Heart left ventricle (tissue), 16 donors: ENCODE measurements around the gene VEGFA. TPM values are rescaled to one million over a fixed set of nuclear protein-coding genes. Genes with fewer than 3 reads are reported as not detected.
A peak's percentile ranks its signal among the peaks of the same experiment; 100 is the strongest.

Experiments
- ATAC-seq, 4 donors: fragments of 200-7000 bp; cut with Tn5 transposase; one replicate each; pipeline ENCODE4 v1.9.1; 2020 to 2022; ENCODE audit warnings: moderate library complexity in 4 of 4, mild to moderate bottlenecking in 3 of 4, moderate number of reproducible peaks in 1 of 4
- DNase-seq, 5 donors: peaks; one replicate each; pipeline ENCODE4 v3.0.0-alpha.2; 2020
- H3K27ac ChIP-seq, 12 donors: fragments of 200-600 bp; sonication (generic) in 4 of 12; one replicate each; pipeline versions ENCODE4 v1.5.0 to v1.8.0; 2016 to 2022; ENCODE audit warnings: mild to moderate bottlenecking in 2 of 12
- H3K27me3 ChIP-seq, 9 donors: fragments of 200-600 bp; sonication (generic) in 2 of 9; one replicate each; pipeline versions ENCODE4 v1.5.1 to v1.8.0; 2016 to 2022; ENCODE audit warnings: mild to moderate bottlenecking in 3 of 9
- H3K36me3 ChIP-seq, 9 donors: fragments of 200-600 bp; sonication (generic) in 2 of 9; one replicate each; pipeline versions ENCODE4 v1.5.0 to v1.8.0; 2018 to 2022; ENCODE audit warnings: mild to moderate bottlenecking in 2 of 9
- H3K4me1 ChIP-seq, 12 donors: fragments of 200-600 bp; sonication (generic) in 4 of 12; one replicate each; pipeline versions ENCODE4 v1.5.0 to v1.8.0; 2016 to 2022; ENCODE audit warnings: mild to moderate bottlenecking in 3 of 12
- H3K4me3 ChIP-seq, 12 donors: fragments of 200-600 bp; sonication (generic) in 4 of 12; one replicate each; pipeline versions ENCODE4 v1.5.0 to v1.8.0; 2017 to 2022; ENCODE audit warnings: mild to moderate bottlenecking in 9 of 12, moderate library complexity in 4 of 12
- H3K9me3 ChIP-seq, 12 donors: fragments of 200-600 bp; sonication (generic) in 4 of 12; one replicate each; pipeline versions ENCODE4 v1.5.0 to v1.8.0; 2016 to 2022; ENCODE audit warnings: mild to moderate bottlenecking in 1 of 12
- POLR2A ChIP-seq, 2 donors: fragments of 450-650 bp; IDR thresholded peaks; one replicate each; pipeline ENCODE4 v1.6.1; 2017; ENCODE audit warnings: antibody characterized with exemption in 2 of 2, mild to moderate bottlenecking in 2 of 2, moderate library complexity in 2 of 2
- WGBS, 4 donors: extraction: QIAGEN DNeasy Blood & Tissue Kit in 2 of 4; methylation state at CpG; one replicate each; pipeline versions ENCODE4 v1.1.5 to v1.1.7; 2013 to 2018; 5-methylcytosine and 5-hydroxymethylcytosine counted together
- intact Hi-C, 10 donors: fragments of 100-400 bp; cut with DNase I; formaldehyde crosslinking; loops; one replicate each; pipeline versions ENCODE4 v1.11.1 to v1.14.2; 2022
- polyA plus RNA-seq, 2 donors: library from polyadenylated mRNA; stranded (reverse); fragments of 200-250 nt; gene quantifications; one replicate each; pipeline ENCODE4 v1.2.3, GENCODE V29; 2013
- total RNA-seq, 9 donors: library from RNA; depleted of rRNA in 2 of 9; stranded (reverse); fragments of >200 nt in 2 of 9; fragmentation: NEBNext Ultra II Directional in 3 of 9; extraction: Animal tissue kit (Norgen Biotek cat#: 25700) in 3 of 9; gene quantifications; one replicate each; pipeline versions ENCODE4 v1.1.0 to v1.2.4, GENCODE V29; 2016 to 2023
- TF ChIP-seq, protein P1 (sequence below), 12 donors: fragments of 200-600 bp; sonication (generic) in 4 of 12; IDR thresholded peaks; one replicate each; pipeline versions ENCODE4 v1.5.0 to v1.8.0; 2018 to 2022; ENCODE audit warnings: antibody characterized with exemption in 12 of 12, mild to moderate bottlenecking in 5 of 12
- donor health status: ischemic (EF 13 %, LVEDD 7.1; RV severe dilation, severe dysfunction).
- donor health status: healthy with polysubstance abuse.
- donor health status: DM: no; HTN: yes; CAD: no.
- donor health status: DM: no; HTN: no; CAD: no.
- donor health status: ischemic (EF 25% LVEDD 6.9; RV normal size, moderate dysfunction).
- donor health status: ischemic (EF 25% LVEDD 5.7; RV mildly dilated, moderate dysfunction).
- donor health status: healthy.
- donor health status: DM: yes; HTN: yes; CAD: no.
- donor health status: ischemic (EF 35%, LVEDD 5.7; RV mildly dilated, moderate dysfunction).
- donor health status: nonischemic (EF 11% LVEDD 7.7; RV severe dilation, severe dysfunction).
- donor health status: DM: yes; HTN: yes; CAD: no.
- donor health status: PGD.
- donor health status: ischemic (EF 29% LVEDD 5.4; RV normal size, mild dysfunction).
- donor health status: nonischemic (EF 23%, LVEDD 6.1; RV moderate dilation, normal function).

The VEGFA gene
- total and polyA plus RNA-seq, 11 donors = 83.0 to 254 (median 171) TPM

DNA sequence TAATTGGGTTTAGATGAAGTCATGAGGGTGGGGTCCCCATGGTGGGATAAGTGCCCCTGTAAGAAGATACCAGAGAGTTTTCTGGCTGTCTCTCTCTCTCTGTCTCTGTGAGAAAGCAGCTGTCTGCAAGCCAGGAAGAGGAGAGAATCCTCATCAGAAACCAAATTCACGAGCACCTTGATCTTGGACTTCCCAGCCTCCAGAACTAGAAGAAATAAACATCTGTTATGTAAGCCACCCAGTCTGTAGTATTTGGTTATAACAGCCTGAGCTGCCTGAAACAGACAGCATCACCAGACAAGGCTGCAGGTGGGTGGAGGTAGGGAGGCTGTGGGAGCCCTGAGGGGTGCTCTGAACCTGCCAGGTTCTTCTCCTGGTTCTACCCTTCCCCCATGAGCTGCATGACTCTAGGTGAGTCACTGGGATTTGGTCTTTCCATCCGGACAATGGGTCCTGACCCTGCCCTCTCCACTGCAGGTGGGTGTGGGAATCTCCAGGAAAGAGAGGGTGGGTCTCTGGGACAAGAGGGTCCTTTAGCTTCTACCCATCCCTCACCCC lies 34.3 kb upstream of the VEGFA start:
- Histone ChIP-seq H3K27me3 (no peaks in the 10 kb centered on the region), H3K4me3 (no peak overlapping the region), H3K4me1 (peaks cover 0 to 12% (median 0%) of the 10 kb centered on the region in 12 donors), H3K9me3 (peaks cover 0 to 14% (median 7%) of the 10 kb centered on the region in 12 donors), H3K27ac (no peak overlapping the region), H3K36me3 (no peaks in the 10 kb centered on the region)
- no peak for DNase-seq
- ATAC-seq = no peak
- 91 to 100% (median 95%) methylated on average over 2 of the region's 2 CpGs for WGBS, 4 donors
- no peak for TF ChIP-seq POLR2A (IDR thresholded peaks at IDR 0.05)
- intact Hi-C loops = no loop called here

DNA sequence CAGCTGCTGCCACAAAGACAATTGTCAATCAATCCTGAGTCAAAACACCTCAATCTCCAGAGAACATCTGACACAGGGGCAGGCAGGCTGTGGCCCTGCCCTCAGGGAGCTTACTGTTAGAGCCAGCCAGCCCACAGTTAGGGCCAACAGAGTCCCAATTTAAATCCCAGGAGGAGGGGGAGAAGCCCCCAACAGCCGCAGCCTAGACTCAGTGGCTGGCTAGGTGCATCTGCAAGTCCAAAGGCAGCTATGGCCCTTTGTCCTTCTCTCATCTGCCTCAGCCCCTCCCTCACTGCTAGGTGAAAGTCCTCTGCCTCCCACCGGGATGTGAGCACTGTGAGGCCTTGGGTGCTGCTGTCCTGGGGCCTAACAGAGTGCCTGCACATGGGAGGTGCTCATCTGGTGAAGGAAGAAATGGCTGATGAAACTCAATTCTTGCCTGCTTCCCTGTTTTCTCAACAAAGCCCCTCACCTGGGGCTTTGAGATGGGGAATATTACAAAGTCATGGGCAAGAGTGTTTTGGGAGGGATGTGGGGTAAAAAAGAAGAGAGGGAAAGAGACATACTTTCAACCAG lies 33.7 kb upstream of the VEGFA start:
- Histone ChIP-seq H3K4me3 (no peak overlapping the region), H3K9me3 (peaks cover 0 to 8% (median 1%) of the 10 kb centered on the region in 12 donors), H3K27ac (no peak overlapping the region), H3K36me3 (no peaks in the 10 kb centered on the region), H3K27me3 (no peaks in the 10 kb centered on the region), H3K4me1 (peaks cover 0 to 12% (median 0%) of the 10 kb centered on the region in 12 donors)
- WGBS, 4 donors = 90 to 97% (median 93%) methylated on average over 1 to 2 of the region's 2 CpGs
- no peak for ATAC-seq
- intact Hi-C loops = no loop called here
- TF ChIP-seq POLR2A (IDR thresholded peaks at IDR 0.05) = no peak
- TF ChIP-seq, protein P1, sequence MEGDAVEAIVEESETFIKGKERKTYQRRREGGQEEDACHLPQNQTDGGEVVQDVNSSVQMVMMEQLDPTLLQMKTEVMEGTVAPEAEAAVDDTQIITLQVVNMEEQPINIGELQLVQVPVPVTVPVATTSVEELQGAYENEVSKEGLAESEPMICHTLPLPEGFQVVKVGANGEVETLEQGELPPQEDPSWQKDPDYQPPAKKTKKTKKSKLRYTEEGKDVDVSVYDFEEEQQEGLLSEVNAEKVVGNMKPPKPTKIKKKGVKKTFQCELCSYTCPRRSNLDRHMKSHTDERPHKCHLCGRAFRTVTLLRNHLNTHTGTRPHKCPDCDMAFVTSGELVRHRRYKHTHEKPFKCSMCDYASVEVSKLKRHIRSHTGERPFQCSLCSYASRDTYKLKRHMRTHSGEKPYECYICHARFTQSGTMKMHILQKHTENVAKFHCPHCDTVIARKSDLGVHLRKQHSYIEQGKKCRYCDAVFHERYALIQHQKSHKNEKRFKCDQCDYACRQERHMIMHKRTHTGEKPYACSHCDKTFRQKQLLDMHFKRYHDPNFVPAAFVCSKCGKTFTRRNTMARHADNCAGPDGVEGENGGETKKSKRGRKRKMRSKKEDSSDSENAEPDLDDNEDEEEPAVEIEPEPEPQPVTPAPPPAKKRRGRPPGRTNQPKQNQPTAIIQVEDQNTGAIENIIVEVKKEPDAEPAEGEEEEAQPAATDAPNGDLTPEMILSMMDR (IDR thresholded peaks at IDR 0.05) = no peak
- no peak for DNase-seq

DNA sequence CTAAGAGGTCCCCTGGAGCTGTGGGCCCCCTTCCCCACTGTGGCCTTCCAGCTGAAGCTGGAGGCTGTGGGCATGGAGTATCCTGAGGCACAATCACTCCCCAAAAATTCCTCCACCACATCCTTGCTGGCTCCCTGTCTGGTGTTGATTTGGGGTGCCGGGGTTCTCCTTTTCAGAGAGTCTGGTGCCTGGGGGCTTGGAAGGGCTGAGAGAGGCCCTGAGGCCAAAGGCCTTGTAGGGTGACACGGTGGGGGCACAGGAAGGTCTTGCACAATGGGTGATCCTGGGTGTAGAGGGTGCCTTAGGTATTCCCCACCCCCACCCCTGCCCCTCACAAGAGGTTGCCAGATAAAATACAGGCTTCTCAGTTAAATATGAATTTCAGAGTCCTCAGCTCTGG lies 33.2 kb upstream of the VEGFA start:
- no peak for TF ChIP-seq POLR2A (IDR thresholded peaks at IDR 0.05)
- TF ChIP-seq, protein P1 (IDR thresholded peaks at IDR 0.05) = no peak
- DNase-seq (no peak), ATAC-seq (no peak)
- intact Hi-C loops = no loop called here
- Histone ChIP-seq H3K4me3 (no peak overlapping the region), H3K27me3 (no peaks in the 10 kb centered on the region), H3K9me3 (peaks cover 0 to 3% (median 0%) of the 10 kb centered on the region in 12 donors), H3K4me1 (peaks cover 0 to 12% (median 0%) of the 10 kb centered on the region in 12 donors), H3K27ac (peak overlapping the region in 1 of 12 donors; percentile 7), H3K36me3 (no peaks in the 10 kb centered on the region)
- 77 to 91% (median 85%) methylated on average over 2 of the region's 2 CpGs for WGBS, 4 donors

DNA sequence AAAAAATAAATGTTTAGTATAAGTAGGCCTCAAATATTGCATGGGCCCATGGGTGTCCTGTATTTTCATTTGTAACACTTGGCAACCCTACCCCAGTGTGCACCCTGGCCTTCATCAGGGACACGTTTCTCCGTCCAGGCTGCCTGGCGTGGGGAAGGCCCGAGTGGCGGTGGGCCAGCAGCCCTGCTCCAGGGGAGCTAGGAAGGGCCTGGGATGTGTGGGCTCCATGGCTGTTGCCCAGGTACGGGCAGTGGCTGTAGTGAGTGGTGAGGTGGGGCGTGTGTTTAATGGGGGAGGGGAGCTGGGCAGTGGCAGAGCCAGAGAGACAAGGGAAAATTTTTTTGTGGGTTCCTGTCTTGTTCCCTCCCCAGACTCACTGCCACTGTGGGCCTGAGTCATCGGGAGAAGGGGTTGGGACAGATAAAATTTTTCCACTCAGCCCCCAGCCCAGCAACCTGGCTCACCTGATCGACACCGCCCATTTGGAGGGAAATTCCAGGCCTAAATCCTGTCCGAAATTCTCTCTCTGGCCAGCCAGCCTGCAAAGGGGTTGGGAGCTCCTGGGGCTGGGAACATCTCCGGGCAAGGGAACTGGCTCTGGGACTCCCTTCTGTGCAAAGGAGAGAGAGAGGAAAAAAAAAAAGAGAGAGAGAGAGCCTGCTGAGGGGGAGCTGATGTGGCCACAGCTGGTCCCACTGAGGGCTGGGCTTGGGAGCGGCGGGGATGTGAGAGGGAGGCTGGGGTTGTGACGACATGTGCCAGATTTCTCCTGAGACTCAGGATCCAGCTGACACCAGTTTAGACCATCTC lies 32.5 kb upstream of the VEGFA start:
- Histone ChIP-seq H3K27ac (peak overlapping the region in 2 of 12 donors; percentile 7 to 23), H3K4me1 (peaks cover 0 to 12% (median 0%) of the 10 kb centered on the region in 12 donors), H3K9me3 (no peaks in the 10 kb centered on the region), H3K27me3 (no peaks in the 10 kb centered on the region), H3K36me3 (no peaks in the 10 kb centered on the region), H3K4me3 (no peak overlapping the region)
- TF ChIP-seq, protein P1 (IDR thresholded peaks at IDR 0.05) = no peak
- no peak for TF ChIP-seq POLR2A (IDR thresholded peaks at IDR 0.05)
- ATAC-seq = peak; percentile 91 to 93 (median 92)
- intact Hi-C loops = no loop called here
- 50 to 63% (median 60%) methylated on average over 15 of the region's 15 CpGs for WGBS, 4 donors
- peak in 3 of 5 donors; percentile 49 to 76 (median 69) for DNase-seq
